ENCODE results near the gene MND1.

GRCh38 chr4:153327247-153327646, 17.2 kb upstream of the MND1 start:
- no peak for TF ChIP-seq CTCF (conservative IDR thresholded peaks at IDR 0.05)
- TF ChIP-seq EZH2 (IDR thresholded peaks at IDR 0.05; ENCODE audit: low read depth): no peak

Measured in PC-9 (cell line).